HepG2 (cell line): Measurements from ENCODE around the gene LY6G5B. TPM values are rescaled to one million over a fixed set of nuclear protein-coding genes. Genes with fewer than 3 reads are reported as not detected.
A peak's percentile ranks its signal among the peaks of the same experiment; 100 is the strongest.

ENCODE experiments used
- KAT8 ChIP-seq: IDR thresholded peaks from 2 replicates; pipeline ENCODE4 v1.6.1; 2016; ENCODE audit warnings: missing genetic modification reagents, missing compliant biosample characterization
- KDM2A ChIP-seq: sonication (generic); formaldehyde crosslinking; IDR thresholded peaks from 2 replicates; pipeline ENCODE4 v1.4.0; 2020; ENCODE audit warnings: low read depth, missing genetic modification reagents, borderline replicate concordance
- KLF12 ChIP-seq: sonication (generic); formaldehyde crosslinking; IDR thresholded peaks from 2 replicates; pipeline ENCODE4 v1.4.0; 2020; ENCODE audit warnings: missing genetic modification reagents, borderline replicate concordance
- MBD4 ChIP-seq: IDR thresholded peaks from 2 replicates; pipeline ENCODE4 v1.6.1; 2012; ENCODE audit warnings: low read length, inconsistent platforms, borderline replicate concordance
- MBNL3 ChIP-seq: fragments of 250-450 bp; sonication (Bioruptor Pico); conservative IDR thresholded peaks from 2 replicates; pipeline ENCODE4 v1.8.0; 2022; ENCODE audit warnings: mild to moderate bottlenecking, inconsistent platforms
- POGZ ChIP-seq: sonication (generic); formaldehyde crosslinking; IDR thresholded peaks from 2 replicates; pipeline ENCODE4 v1.4.0; 2020; ENCODE audit warnings: mild to moderate bottlenecking, missing genetic modification reagents
- RBM39 ChIP-seq: fragments of 200-400 bp; formaldehyde crosslinking; IDR thresholded peaks from one replicate; pipeline ENCODE4 v1.6.1; 2018; ENCODE audit warnings: antibody characterized with exemption, mild to moderate bottlenecking, low read depth, low read length; ENCODE audit not compliant: poor library complexity, severe bottlenecking
- SSRP1 ChIP-seq: IDR thresholded peaks from 2 replicates; pipeline ENCODE4 v1.6.1; 2016; ENCODE audit warnings: control low read depth
- ZNF792 ChIP-seq: IDR thresholded peaks from 2 replicates; pipeline ENCODE4 v1.6.1; 2016
- ZNF878 ChIP-seq: sonication (generic); formaldehyde crosslinking; IDR thresholded peaks from 2 replicates; pipeline ENCODE4 v1.8.1; 2023; ENCODE audit warnings: mild to moderate bottlenecking, missing genetic modification reagents, moderate library complexity
- ZSCAN22 ChIP-seq: sonication (generic); formaldehyde crosslinking; IDR thresholded peaks from 2 replicates; pipeline ENCODE4 v1.4.0; 2020; ENCODE audit warnings: mild to moderate bottlenecking, missing genetic modification reagents
- polyA plus RNA-seq, 8 experiments: library from polyadenylated mRNA; depleted of rRNA in 3 of 8; stranded (reverse) in 7 of 8; unstranded in 1 of 8; fragments of >200 nt; fragmentation: Illumina TruSeq in 4 of 8; extraction: Trizol in 4 of 8; gene quantifications; 2 replicates each; pipeline versions ENCODE4 v1.2.1 to v1.2.3, GENCODE V29; 2011 to 2016; ENCODE audit warnings: low read depth in 4 of 8, missing spikeins in 1 of 8, mixed read lengths in 1 of 8; ENCODE audit not compliant: insufficient read depth in 1 of 8
- total RNA-seq, 5 experiments: library from RNA; depleted of rRNA; stranded (reverse); fragments of >200 nt; fragmentation: Illumina TruSeq; extraction: Trizol; gene quantifications; 2 replicates each; pipeline ENCODE4 v1.2.3, GENCODE V29; 2016; ENCODE audit warnings: low read depth in 1 of 5
- TF ChIP-seq, protein P1 (sequence below): sonication (generic); formaldehyde crosslinking; IDR thresholded peaks from 2 replicates; pipeline ENCODE4 v1.4.0; 2020; ENCODE audit warnings: missing genetic modification reagents, borderline replicate concordance
- TF ChIP-seq, protein P2 (sequence below): IDR thresholded peaks from 2 replicates; pipeline ENCODE4 v1.6.1; 2016
- TF ChIP-seq, protein P3 (sequence below): sonication (generic); formaldehyde crosslinking; IDR thresholded peaks from 2 replicates; pipeline ENCODE4 v1.5.0; 2020; ENCODE audit warnings: missing genetic modification reagents
- TF ChIP-seq, protein P4 (sequence below): sonication (generic); formaldehyde crosslinking; IDR thresholded peaks from 2 replicates; pipeline ENCODE4 v1.5.0; 2020; ENCODE audit warnings: missing genetic modification reagents, mild to moderate bottlenecking, borderline replicate concordance
- TF ChIP-seq, protein P5 (sequence below): sonication (generic); formaldehyde crosslinking; IDR thresholded peaks from 2 replicates; pipeline ENCODE4 v1.4.0; 2020; ENCODE audit warnings: missing genetic modification reagents, low read depth, mild to moderate bottlenecking, borderline replicate concordance
- TF ChIP-seq, protein P6 (sequence below): sonication (generic); formaldehyde crosslinking; IDR thresholded peaks from 2 replicates; pipeline ENCODE4 v1.4.0; 2020; ENCODE audit warnings: missing genetic modification reagents, mild to moderate bottlenecking, borderline replicate concordance

The LY6G5B gene
- total and polyA plus RNA-seq, 2 of the 13 experiments (the other 11 are each of a cell fraction or from before 2014, with no cell fraction given) = 7.8 to 15.7 TPM

DNA sequence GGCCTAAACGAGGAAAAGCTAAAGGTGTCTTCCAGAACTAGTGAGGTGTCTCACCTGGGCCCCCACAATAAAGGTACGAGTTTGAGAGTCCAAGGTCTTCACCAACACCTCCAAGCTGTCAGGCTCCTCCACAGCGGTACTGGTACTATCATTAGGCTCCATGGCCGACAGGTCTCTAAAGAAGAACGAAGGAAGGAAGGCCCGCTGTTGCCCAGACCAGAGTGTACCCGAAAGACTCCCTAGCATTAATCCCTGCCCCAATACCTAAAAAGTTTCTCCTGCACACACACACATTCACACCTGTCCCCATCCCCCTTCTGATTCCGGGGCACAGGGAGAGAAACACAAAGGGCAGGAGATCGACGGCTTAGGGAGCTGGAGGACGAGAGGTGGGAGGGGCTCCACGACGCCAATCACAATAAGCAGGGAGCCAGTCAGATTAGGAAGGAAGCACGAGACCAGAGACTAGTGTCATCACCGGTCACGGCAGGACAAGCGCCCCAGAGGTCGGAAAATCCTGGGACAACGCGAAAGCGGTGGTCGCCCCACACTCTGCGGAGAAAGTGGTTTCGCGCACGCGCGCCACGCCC is 18.1 kb upstream of the LY6G5B start (continued):
- TF ChIP-seq, protein P1, sequence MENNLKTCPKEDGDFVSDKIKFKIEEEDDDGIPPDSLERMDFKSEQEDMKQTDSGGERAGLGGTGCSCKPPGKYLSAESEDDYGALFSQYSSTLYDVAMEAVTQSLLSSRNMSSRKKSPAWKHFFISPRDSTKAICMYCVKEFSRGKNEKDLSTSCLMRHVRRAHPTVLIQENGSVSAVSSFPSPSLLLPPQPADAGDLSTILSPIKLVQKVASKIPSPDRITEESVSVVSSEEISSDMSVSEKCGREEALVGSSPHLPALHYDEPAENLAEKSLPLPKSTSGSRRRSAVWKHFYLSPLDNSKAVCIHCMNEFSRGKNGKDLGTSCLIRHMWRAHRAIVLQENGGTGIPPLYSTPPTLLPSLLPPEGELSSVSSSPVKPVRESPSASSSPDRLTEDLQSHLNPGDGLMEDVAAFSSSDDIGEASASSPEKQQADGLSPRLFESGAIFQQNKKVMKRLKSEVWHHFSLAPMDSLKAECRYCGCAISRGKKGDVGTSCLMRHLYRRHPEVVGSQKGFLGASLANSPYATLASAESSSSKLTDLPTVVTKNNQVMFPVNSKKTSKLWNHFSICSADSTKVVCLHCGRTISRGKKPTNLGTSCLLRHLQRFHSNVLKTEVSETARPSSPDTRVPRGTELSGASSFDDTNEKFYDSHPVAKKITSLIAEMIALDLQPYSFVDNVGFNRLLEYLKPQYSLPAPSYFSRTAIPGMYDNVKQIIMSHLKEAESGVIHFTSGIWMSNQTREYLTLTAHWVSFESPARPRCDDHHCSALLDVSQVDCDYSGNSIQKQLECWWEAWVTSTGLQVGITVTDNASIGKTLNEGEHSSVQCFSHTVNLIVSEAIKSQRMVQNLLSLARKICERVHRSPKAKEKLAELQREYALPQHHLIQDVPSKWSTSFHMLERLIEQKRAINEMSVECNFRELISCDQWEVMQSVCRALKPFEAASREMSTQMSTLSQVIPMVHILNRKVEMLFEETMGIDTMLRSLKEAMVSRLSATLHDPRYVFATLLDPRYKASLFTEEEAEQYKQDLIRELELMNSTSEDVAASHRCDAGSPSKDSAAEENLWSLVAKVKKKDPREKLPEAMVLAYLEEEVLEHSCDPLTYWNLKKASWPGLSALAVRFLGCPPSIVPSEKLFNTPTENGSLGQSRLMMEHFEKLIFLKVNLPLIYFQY (CRISPR knock-in tag) = no peak
- TF ChIP-seq ZSCAN22 (CRISPR knock-in tag) (no peak), MBD4 (no peak), ZNF878 (no peak), KDM2A (CRISPR knock-in tag) (0 out of 2 replicates have a peak, but pooled peaks have one; percentile 18), ZNF792 (no peak), MBNL3 (CRISPR knock-in tag) (no peak), POGZ (CRISPR knock-in tag) (no peak), RBM39 (no peak), KLF12 (CRISPR knock-in tag) (no peak), KAT8 (no peak), SSRP1 (CRISPR knock-in tag) (no peak)
- TF ChIP-seq, protein P2, sequence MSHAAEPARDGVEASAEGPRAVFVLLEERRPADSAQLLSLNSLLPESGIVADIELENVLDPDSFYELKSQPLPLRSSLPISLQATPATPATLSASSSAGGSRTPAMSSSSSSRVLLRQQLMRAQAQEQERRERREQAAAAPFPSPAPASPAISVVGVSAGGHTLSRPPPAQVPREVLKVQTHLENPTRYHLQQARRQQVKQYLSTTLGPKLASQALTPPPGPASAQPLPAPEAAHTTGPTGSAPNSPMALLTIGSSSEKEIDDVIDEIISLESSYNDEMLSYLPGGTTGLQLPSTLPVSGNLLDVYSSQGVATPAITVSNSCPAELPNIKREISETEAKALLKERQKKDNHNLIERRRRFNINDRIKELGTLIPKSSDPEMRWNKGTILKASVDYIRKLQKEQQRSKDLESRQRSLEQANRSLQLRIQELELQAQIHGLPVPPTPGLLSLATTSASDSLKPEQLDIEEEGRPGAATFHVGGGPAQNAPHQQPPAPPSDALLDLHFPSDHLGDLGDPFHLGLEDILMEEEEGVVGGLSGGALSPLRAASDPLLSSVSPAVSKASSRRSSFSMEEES = peak; percentile 72
- TF ChIP-seq, protein P3, sequence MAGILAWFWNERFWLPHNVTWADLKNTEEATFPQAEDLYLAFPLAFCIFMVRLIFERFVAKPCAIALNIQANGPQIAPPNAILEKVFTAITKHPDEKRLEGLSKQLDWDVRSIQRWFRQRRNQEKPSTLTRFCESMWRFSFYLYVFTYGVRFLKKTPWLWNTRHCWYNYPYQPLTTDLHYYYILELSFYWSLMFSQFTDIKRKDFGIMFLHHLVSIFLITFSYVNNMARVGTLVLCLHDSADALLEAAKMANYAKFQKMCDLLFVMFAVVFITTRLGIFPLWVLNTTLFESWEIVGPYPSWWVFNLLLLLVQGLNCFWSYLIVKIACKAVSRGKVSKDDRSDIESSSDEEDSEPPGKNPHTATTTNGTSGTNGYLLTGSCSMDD = no peak
- TF ChIP-seq, protein P4, sequence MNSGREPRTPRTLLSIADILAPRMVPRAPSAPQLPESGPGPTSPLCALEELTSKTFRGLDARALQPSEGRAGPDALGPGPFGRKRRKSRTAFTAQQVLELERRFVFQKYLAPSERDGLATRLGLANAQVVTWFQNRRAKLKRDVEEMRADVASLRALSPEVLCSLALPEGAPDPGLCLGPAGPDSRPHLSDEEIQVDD (CRISPR knock-in tag) = no peak
- TF ChIP-seq, protein P5, sequence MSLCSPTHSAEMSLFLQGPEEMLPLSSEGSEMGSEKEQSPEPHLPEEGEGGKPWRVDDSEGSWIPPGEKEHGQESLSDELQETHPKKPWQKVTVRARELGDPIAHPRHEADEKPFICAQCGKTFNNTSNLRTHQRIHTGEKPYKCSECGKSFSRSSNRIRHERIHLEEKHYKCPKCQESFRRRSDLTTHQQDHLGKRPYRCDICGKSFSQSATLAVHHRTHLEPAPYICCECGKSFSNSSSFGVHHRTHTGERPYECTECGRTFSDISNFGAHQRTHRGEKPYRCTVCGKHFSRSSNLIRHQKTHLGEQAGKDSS (CRISPR knock-in tag) = no peak
- TF ChIP-seq, protein P6, sequence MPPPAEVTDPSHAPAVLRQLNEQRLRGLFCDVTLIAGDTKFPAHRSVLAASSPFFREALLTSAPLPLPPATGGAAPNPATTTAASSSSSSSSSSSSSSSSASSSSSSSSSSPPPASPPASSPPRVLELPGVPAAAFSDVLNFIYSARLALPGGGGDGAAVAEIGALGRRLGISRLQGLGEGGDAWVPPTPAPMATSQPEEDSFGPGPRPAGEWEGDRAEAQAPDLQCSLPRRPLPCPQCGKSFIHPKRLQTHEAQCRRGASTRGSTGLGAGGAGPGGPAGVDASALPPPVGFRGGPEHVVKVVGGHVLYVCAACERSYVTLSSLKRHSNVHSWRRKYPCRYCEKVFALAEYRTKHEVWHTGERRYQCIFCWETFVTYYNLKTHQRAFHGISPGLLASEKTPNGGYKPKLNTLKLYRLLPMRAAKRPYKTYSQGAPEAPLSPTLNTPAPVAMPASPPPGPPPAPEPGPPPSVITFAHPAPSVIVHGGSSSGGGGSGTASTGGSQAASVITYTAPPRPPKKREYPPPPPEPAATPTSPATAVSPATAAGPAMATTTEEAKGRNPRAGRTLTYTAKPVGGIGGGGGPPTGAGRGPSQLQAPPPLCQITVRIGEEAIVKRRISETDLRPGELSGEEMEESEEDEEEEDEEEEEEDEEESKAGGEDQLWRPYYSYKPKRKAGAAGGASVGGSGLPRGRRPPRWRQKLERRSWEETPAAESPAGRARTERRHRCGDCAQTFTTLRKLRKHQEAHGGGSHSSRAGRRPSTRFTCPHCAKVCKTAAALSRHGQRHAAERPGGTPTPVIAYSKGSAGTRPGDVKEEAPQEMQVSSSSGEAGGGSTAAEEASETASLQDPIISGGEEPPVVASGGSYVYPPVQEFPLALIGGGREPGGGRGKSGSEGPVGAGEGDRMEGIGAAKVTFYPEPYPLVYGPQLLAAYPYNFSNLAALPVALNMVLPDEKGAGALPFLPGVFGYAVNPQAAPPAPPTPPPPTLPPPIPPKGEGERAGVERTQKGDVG (CRISPR knock-in tag) = no peak; the same call in 1 of the 2 replicates
